ENCODE data around the gene HOXC6.

DNA sequence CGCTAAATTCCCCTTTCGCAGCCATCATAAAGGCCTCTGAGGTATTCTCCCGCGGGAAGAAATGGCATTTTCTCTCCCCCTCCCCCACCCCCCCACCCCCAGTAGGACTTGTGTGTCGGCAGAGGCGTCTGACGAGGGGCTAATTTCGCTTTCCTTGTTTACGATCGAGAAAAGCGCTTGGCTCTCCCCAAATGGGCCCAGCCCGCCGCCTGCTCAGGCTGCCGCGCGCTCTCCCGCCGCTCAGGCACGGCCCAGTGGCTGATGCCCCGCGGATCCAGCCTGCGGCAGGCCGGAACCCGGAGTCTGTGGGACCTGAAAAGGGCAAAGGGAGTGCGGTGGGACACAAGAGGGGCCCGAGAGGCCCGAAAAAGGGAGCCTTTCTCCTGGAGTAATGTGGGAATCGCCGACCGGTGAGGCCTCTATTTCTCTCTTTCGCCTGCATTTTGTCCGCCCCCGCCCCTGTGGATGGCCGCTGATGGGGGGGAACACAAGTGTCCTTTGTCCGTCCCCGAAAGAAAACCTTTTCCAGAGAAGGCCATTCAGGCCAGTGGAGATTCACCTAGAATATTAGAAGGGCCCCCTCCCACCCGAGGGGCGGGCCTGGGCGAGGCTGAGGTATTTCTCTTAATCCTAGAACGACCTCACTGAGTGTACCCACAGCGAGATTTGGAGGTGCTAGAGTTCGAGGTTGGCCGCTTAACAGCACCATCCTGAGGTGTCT lies 9.0 kb upstream of the HOXC6 start:
- TF ChIP-seq, protein P1, sequence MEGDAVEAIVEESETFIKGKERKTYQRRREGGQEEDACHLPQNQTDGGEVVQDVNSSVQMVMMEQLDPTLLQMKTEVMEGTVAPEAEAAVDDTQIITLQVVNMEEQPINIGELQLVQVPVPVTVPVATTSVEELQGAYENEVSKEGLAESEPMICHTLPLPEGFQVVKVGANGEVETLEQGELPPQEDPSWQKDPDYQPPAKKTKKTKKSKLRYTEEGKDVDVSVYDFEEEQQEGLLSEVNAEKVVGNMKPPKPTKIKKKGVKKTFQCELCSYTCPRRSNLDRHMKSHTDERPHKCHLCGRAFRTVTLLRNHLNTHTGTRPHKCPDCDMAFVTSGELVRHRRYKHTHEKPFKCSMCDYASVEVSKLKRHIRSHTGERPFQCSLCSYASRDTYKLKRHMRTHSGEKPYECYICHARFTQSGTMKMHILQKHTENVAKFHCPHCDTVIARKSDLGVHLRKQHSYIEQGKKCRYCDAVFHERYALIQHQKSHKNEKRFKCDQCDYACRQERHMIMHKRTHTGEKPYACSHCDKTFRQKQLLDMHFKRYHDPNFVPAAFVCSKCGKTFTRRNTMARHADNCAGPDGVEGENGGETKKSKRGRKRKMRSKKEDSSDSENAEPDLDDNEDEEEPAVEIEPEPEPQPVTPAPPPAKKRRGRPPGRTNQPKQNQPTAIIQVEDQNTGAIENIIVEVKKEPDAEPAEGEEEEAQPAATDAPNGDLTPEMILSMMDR (IDR thresholded peaks at IDR 0.05) = no peak
- TF ChIP-seq ZFX (IDR thresholded peaks at IDR 0.05; ENCODE audit: borderline replicate concordance) = no peak
